Natural killer cell (primary cell): ENCODE results near the gene SERPINA12. TPM values are rescaled to one million over a fixed set of nuclear protein-coding genes. Genes with fewer than 3 reads are reported as not detected.
A peak's percentile ranks its signal among the peaks of the same experiment; 100 is the strongest.

ENCODE experiments used
- ATAC-seq, 3 donors: fragments of 150-1000 bp in 2 of 3; fragments of 200-7000 bp in 1 of 3; cut with Tn5 transposase; 1 replicate in 1 of 3; 2 replicates in 2 of 3; pipeline ENCODE4 v1.10.0; 2021; ENCODE audit warnings: mild to moderate bottlenecking in 2 of 3, moderate library complexity in 2 of 3
- DNase-seq, 2 donors: peaks; one replicate each; pipeline versions ENCODE4 v3.0.0 to v3.0.0-alpha.2; 2013 to 2021; ENCODE audit warnings: mixed read lengths in 1 of 2
- H3K27ac ChIP-seq: one replicate; pipeline ENCODE4 v1.5.1; 2013; ENCODE audit warnings: mild to moderate bottlenecking, low read length
- H3K27me3 ChIP-seq: one replicate; pipeline ENCODE4 v1.6.1; 2013; ENCODE audit warnings: low read length; ENCODE audit not compliant: control insufficient read depth, insufficient read depth
- H3K36me3 ChIP-seq: one replicate; pipeline ENCODE4 v1.6.1; 2013; ENCODE audit warnings: low read length; ENCODE audit not compliant: control insufficient read depth, insufficient read depth
- H3K4me1 ChIP-seq: one replicate; pipeline ENCODE4 v1.6.1; 2013; ENCODE audit warnings: low read length; ENCODE audit not compliant: control insufficient read depth, insufficient read depth
- H3K4me3 ChIP-seq: one replicate; pipeline ENCODE4 v1.5.1; 2013; ENCODE audit warnings: low read length
- H3K9me3 ChIP-seq: one replicate; pipeline ENCODE4 v1.6.1; 2013; ENCODE audit warnings: low read length; ENCODE audit not compliant: control insufficient read depth, insufficient read depth
- H3K27ac Mint-ChIP-seq, 2 donors: one replicate each; pipeline ENCODE4 v1.8.0; 2022; ENCODE audit warnings: mild to moderate bottlenecking in 2 of 2, mixed read lengths in 2 of 2, moderate library complexity in 1 of 2
- H3K27me3 Mint-ChIP-seq, 2 donors: one replicate each; pipeline ENCODE4 v1.8.0; 2022; ENCODE audit warnings: low read depth in 2 of 2, mixed read lengths in 2 of 2
- H3K36me3 Mint-ChIP-seq: one replicate; pipeline ENCODE4 v1.8.0; 2022; ENCODE audit warnings: mixed read lengths
- H3K4me1 Mint-ChIP-seq, 2 donors: one replicate each; pipeline ENCODE4 v1.8.0; 2022; ENCODE audit warnings: mixed read lengths in 2 of 2
- H3K4me3 Mint-ChIP-seq: one replicate; pipeline ENCODE4 v1.8.0; 2022; ENCODE audit warnings: mild to moderate bottlenecking, moderate library complexity, mixed read lengths
- H3K9me3 Mint-ChIP-seq, 2 donors: one replicate each; pipeline ENCODE4 v1.8.0; 2022; ENCODE audit warnings: mixed read lengths in 2 of 2
- WGBS: methylation state at CpG from one replicate; pipeline ENCODE4 v1.1.7; 2013; ENCODE audit warnings: missing lambda C conversion rate; ENCODE audit not compliant: insufficient coverage; 5-methylcytosine and 5-hydroxymethylcytosine counted together
- intact Hi-C: fragments of 100-400 bp; cut with micrococcal nuclease; formaldehyde crosslinking; loops from one replicate; pipeline ENCODE4 v1.14.2; 2022
- total RNA-seq, 4 donors: library from RNA; stranded (reverse); fragments of 120-200 nt in 1 of 4; gene quantifications; one replicate each; pipeline versions ENCODE4 v1.2.3 to v1.2.4, GENCODE V29; 2013 to 2022
- TF ChIP-seq, protein P1 (sequence below): fragments of 200-600 bp; IDR thresholded peaks from one replicate; pipeline ENCODE4 v1.8.0; 2022; ENCODE audit warnings: antibody characterized with exemption

The SERPINA12 gene
- total RNA-seq, 3 donors from 2014 or later (not counting 1 experiment from before 2014, with no cell fraction given) = not detected

DNA sequence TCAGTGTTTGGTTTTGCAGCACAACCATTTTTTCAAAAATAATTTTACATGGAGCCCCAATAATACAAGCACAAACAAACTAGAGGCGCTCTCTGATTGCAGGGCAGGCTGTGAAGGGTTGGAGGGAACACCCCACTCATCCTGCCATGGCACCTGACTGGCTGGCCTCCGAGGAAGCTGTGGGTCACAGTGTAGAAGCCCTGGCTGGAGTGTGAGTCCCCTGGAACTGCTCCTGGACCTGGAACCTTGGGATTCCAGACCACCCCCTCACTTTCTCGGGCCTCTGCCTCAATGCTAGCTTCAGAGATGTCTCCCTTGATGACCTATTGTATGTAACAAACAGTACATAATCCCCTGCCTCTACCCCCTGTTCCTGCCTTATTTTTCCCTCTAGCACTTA lies 14.8 kb upstream of the SERPINA12 start:
- H3K4me3 Mint-ChIP-seq = no peak overlapping the region
- 73% methylated on average over 3 of the region's 3 CpGs for WGBS
- no peak for DNase-seq
- no peak for ATAC-seq
- H3K4me1 Mint-ChIP-seq = no peaks in the 10 kb centered on the region
- no peak overlapping the region for H3K4me3 ChIP-seq
- TF ChIP-seq, protein P1, sequence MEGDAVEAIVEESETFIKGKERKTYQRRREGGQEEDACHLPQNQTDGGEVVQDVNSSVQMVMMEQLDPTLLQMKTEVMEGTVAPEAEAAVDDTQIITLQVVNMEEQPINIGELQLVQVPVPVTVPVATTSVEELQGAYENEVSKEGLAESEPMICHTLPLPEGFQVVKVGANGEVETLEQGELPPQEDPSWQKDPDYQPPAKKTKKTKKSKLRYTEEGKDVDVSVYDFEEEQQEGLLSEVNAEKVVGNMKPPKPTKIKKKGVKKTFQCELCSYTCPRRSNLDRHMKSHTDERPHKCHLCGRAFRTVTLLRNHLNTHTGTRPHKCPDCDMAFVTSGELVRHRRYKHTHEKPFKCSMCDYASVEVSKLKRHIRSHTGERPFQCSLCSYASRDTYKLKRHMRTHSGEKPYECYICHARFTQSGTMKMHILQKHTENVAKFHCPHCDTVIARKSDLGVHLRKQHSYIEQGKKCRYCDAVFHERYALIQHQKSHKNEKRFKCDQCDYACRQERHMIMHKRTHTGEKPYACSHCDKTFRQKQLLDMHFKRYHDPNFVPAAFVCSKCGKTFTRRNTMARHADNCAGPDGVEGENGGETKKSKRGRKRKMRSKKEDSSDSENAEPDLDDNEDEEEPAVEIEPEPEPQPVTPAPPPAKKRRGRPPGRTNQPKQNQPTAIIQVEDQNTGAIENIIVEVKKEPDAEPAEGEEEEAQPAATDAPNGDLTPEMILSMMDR = no peak
- no peak overlapping the region for H3K27ac ChIP-seq
- no peaks in the 10 kb centered on the region for H3K27me3 ChIP-seq
- H3K36me3 ChIP-seq = no peaks in the 10 kb centered on the region
- peaks cover 18 to 48% of the 10 kb centered on the region in 2 donors for H3K27me3 Mint-ChIP-seq
- H3K27ac Mint-ChIP-seq = no peak overlapping the region
- peaks cover 8 to 13% of the 10 kb centered on the region in 2 donors for H3K9me3 Mint-ChIP-seq
- intact Hi-C loops = no loop called here
- H3K9me3 ChIP-seq = no peaks in the 10 kb centered on the region
- no peaks in the 10 kb centered on the region for H3K36me3 Mint-ChIP-seq
- H3K4me1 ChIP-seq = no peaks in the 10 kb centered on the region

DNA sequence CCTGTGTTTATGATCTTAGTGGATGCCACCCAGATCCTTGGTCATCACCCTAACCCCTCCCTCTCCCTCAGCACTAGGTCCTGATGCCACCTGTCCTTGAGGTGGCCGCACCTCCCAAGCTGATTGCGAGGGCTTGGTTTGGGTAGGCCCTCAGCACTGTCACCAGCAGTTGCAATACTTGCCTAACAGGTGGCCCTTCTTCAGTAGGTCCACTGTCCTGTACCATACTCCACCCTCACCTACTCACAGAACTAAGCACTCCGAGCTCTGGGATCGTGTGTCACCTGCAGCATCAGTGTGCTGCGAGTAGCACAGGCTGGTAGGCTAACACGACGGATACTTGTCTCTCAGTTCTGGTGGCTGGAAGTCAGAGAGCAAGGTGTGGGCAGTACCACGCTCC lies 14.0 kb upstream of the SERPINA12 start:
- Histone ChIP-seq H3K4me3 (no peak overlapping the region), H3K27me3 (no peaks in the 10 kb centered on the region), H3K4me1 (no peaks in the 10 kb centered on the region), H3K9me3 (no peaks in the 10 kb centered on the region), H3K27ac (no peak overlapping the region), H3K36me3 (no peaks in the 10 kb centered on the region)
- intact Hi-C loops = no loop called here
- H3K36me3 Mint-ChIP-seq = no peaks in the 10 kb centered on the region
- H3K9me3 Mint-ChIP-seq = peaks cover 12 to 17% of the 10 kb centered on the region in 2 donors
- peak in 1 of 3 donors; percentile 22 for ATAC-seq
- no peak overlapping the region for H3K4me3 Mint-ChIP-seq
- no peak for DNase-seq
- WGBS = 86% methylated on average over 8 of the region's 8 CpGs
- H3K27me3 Mint-ChIP-seq = peaks cover 18 to 44% of the 10 kb centered on the region in 2 donors
- TF ChIP-seq, protein P1 = no peak
- H3K27ac Mint-ChIP-seq = no peak overlapping the region
- no peaks in the 10 kb centered on the region for H3K4me1 Mint-ChIP-seq

DNA sequence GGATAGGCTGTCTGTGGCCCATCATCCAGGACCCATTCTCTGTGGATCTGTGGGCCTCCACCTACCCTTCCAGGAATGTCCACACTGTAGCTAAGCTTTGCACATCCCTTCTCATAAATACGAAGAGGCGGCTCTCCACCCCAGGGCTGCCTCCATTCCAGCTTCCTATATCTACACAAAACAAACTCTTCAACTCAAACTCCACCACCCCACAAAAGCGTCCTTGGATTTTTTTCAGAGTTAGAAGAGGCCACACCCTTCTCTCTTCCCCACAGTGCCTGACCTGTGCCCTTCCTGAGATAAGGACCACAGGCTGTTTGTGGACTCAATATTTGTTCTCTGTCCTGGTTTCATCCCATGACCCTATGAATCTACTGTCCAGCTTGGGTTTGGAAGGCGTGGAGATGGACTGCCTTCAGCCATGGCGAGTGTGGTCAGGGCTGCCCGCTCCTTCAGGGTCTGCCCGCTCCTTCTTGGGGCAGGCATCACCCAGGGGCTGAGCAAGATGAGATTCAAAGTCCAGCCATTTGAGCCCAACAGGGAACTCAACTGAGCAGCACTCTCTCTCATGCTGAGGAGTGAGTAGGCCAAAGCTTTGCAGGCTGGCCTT lies 13.0 kb upstream of the SERPINA12 start:
- no peak overlapping the region for H3K27ac Mint-ChIP-seq
- no peak for ATAC-seq
- no peak for DNase-seq
- H3K27me3 ChIP-seq = no peaks in the 10 kb centered on the region
- intact Hi-C loops = no loop called here
- H3K36me3 Mint-ChIP-seq = no peaks in the 10 kb centered on the region
- H3K4me1 Mint-ChIP-seq = no peaks in the 10 kb centered on the region
- 89% methylated on average over 7 of the region's 7 CpGs for WGBS
- H3K4me3 Mint-ChIP-seq = no peak overlapping the region
- H3K36me3 ChIP-seq = no peaks in the 10 kb centered on the region
- H3K9me3 Mint-ChIP-seq = peaks cover 12 to 17% of the 10 kb centered on the region in 2 donors
- H3K4me1 ChIP-seq = no peaks in the 10 kb centered on the region
- no peak overlapping the region for H3K4me3 ChIP-seq
- no peaks in the 10 kb centered on the region for H3K9me3 ChIP-seq
- TF ChIP-seq, protein P1 = no peak
- peaks cover 17 to 38% of the 10 kb centered on the region in 2 donors for H3K27me3 Mint-ChIP-seq
- no peak overlapping the region for H3K27ac ChIP-seq
